K562 (cell line): ENCODE results near the gene LAMB4. TPM values are rescaled to one million over a fixed set of nuclear protein-coding genes. Genes with fewer than 3 reads are reported as not detected.

ENCODE experiments used
- GABPB2 ChIP-seq: fragments of 250-450 bp; sonication (Bioruptor Pico); conservative IDR thresholded peaks from 2 replicates; pipeline ENCODE4 v1.5.1; 2021; ENCODE audit warnings: mild to moderate bottlenecking
- NCOA2 ChIP-seq, 2 experiments: fragments of 450-650 bp; IDR thresholded peaks; 2 replicates each; pipeline ENCODE4 v1.6.1; 2018; ENCODE audit warnings: mild to moderate bottlenecking in 2 of 2, moderate library complexity in 1 of 2; ENCODE audit not compliant: partially characterized antibody in 2 of 2
- RNF2 ChIP-seq: sonication (generic); IDR thresholded peaks from 2 replicates; pipeline ENCODE4 v1.6.1; 2016
- polyA plus RNA-seq, 8 experiments: library from polyadenylated mRNA; depleted of rRNA in 4 of 8; stranded (reverse) in 5 of 8; unstranded in 3 of 8; fragments of >200 nt; fragmentation: Nextera tagmentation in 2 of 8; fragmentation: Illumina TruSeq in 1 of 8; extraction: Ambion mirVana in 2 of 8; extraction: Trizol in 1 of 8; gene quantifications; 2 replicates each; pipeline versions ENCODE4 v1.2.1 to v1.2.3, GENCODE V29; 2011 to 2014; ENCODE audit warnings: inconsistent platforms in 1 of 8, missing spikeins in 1 of 8
- total RNA-seq, 7 experiments: library from RNA; depleted of rRNA in 6 of 7; stranded (reverse); fragments of >200 nt in 6 of 7; fragmentation: Illumina TruSeq in 2 of 7; extraction: Trizol in 2 of 7; gene quantifications; 2 replicates each; pipeline versions ENCODE4 v1.2.1 to v1.2.3, GENCODE V29; 2011 to 2021; ENCODE audit warnings: low replicate concordance in 1 of 7
- TF ChIP-seq, protein P1 (sequence below): fragments of 200-600 bp; sonication (generic); IDR thresholded peaks from one replicate; pipeline ENCODE4 v1.6.1; 2012; ENCODE audit warnings: mild to moderate bottlenecking, low read depth, low read length, inconsistent platforms

Gene LAMB4
- total and polyA plus RNA-seq, 9 of the 15 experiments (the other 6 are each of a cell fraction or from before 2014, with no cell fraction given), result 0.06 to 0.13 (median 0.07) TPM; not detected in 6

GRCh38 chr7:108048422-108048821, 81.7 kb downstream of the LAMB4 start (continued):
- TF ChIP-seq NCOA2 (IDR thresholded peaks at IDR 0.05; ENCODE audit: partially characterized antibody in 2 of 2) (no peak), GABPB2 (CRISPR knock-in tag) (no peak), RNF2 (no peak)
- TF ChIP-seq, protein P1, sequence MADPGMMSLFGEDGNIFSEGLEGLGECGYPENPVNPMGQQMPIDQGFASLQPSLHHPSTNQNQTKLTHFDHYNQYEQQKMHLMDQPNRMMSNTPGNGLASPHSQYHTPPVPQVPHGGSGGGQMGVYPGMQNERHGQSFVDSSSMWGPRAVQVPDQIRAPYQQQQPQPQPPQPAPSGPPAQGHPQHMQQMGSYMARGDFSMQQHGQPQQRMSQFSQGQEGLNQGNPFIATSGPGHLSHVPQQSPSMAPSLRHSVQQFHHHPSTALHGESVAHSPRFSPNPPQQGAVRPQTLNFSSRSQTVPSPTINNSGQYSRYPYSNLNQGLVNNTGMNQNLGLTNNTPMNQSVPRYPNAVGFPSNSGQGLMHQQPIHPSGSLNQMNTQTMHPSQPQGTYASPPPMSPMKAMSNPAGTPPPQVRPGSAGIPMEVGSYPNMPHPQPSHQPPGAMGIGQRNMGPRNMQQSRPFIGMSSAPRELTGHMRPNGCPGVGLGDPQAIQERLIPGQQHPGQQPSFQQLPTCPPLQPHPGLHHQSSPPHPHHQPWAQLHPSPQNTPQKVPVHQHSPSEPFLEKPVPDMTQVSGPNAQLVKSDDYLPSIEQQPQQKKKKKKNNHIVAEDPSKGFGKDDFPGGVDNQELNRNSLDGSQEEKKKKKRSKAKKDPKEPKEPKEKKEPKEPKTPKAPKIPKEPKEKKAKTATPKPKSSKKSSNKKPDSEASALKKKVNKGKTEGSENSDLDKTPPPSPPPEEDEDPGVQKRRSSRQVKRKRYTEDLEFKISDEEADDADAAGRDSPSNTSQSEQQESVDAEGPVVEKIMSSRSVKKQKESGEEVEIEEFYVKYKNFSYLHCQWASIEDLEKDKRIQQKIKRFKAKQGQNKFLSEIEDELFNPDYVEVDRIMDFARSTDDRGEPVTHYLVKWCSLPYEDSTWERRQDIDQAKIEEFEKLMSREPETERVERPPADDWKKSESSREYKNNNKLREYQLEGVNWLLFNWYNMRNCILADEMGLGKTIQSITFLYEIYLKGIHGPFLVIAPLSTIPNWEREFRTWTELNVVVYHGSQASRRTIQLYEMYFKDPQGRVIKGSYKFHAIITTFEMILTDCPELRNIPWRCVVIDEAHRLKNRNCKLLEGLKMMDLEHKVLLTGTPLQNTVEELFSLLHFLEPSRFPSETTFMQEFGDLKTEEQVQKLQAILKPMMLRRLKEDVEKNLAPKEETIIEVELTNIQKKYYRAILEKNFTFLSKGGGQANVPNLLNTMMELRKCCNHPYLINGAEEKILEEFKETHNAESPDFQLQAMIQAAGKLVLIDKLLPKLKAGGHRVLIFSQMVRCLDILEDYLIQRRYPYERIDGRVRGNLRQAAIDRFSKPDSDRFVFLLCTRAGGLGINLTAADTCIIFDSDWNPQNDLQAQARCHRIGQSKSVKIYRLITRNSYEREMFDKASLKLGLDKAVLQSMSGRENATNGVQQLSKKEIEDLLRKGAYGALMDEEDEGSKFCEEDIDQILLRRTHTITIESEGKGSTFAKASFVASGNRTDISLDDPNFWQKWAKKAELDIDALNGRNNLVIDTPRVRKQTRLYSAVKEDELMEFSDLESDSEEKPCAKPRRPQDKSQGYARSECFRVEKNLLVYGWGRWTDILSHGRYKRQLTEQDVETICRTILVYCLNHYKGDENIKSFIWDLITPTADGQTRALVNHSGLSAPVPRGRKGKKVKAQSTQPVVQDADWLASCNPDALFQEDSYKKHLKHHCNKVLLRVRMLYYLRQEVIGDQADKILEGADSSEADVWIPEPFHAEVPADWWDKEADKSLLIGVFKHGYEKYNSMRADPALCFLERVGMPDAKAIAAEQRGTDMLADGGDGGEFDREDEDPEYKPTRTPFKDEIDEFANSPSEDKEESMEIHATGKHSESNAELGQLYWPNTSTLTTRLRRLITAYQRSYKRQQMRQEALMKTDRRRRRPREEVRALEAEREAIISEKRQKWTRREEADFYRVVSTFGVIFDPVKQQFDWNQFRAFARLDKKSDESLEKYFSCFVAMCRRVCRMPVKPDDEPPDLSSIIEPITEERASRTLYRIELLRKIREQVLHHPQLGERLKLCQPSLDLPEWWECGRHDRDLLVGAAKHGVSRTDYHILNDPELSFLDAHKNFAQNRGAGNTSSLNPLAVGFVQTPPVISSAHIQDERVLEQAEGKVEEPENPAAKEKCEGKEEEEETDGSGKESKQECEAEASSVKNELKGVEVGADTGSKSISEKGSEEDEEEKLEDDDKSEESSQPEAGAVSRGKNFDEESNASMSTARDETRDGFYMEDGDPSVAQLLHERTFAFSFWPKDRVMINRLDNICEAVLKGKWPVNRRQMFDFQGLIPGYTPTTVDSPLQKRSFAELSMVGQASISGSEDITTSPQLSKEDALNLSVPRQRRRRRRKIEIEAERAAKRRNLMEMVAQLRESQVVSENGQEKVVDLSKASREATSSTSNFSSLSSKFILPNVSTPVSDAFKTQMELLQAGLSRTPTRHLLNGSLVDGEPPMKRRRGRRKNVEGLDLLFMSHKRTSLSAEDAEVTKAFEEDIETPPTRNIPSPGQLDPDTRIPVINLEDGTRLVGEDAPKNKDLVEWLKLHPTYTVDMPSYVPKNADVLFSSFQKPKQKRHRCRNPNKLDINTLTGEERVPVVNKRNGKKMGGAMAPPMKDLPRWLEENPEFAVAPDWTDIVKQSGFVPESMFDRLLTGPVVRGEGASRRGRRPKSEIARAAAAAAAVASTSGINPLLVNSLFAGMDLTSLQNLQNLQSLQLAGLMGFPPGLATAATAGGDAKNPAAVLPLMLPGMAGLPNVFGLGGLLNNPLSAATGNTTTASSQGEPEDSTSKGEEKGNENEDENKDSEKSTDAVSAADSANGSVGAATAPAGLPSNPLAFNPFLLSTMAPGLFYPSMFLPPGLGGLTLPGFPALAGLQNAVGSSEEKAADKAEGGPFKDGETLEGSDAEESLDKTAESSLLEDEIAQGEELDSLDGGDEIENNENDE, result no peak
